ENCODE measurements around the gene DDX42. TPM values are rescaled to one million over a fixed set of nuclear protein-coding genes. Genes with fewer than 3 reads are reported as not detected.

Gene DDX42
- total RNA-seq, 1 donor from 2014 or later, result 125 TPM

DNA sequence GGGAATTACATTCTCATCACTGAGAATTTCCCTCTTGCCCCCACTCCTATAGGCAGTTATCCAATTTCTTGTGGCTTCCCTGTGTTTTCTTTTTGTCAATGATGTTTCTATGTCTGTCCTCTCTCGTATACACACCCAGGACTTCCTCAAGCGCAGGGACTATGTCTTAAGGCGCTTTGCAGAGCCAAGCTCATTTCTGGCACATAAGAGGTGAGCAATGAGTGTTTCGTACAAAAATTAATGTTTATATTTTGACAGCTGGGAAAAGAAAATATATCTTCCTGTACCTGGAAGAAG, 947 bp downstream of the DDX42 start:
- Histone ChIP-seq H3K4me3 (ENCODE audit: insufficient read depth, low read depth, low read length) (peak overlapping the region; percentile 92), H3K4me2 (ENCODE audit: low read length) (peak overlapping the region; percentile 93), H3K27ac (ENCODE audit: low read depth, low read length) (peak overlapping the region; percentile 97), H3K36me3 (ENCODE audit: insufficient read depth, low read length) (peaks cover 20% of the 10 kb centered on the region), H3K9me3 (ENCODE audit: insufficient read depth, low read depth, low read length) (no peaks in the 10 kb centered on the region), H3K9ac (ENCODE audit: low read length) (peak overlapping the region; percentile 98), H2AFZ (ENCODE audit: low read depth, low read length) (no peak overlapping the region), H4K20me1 (ENCODE audit: insufficient read depth, low read length) (peaks cover 81% of the 10 kb centered on the region), H3K79me2 (ENCODE audit: insufficient read depth, low read length) (peaks cover 92% of the 10 kb centered on the region), H3K27me3 (ENCODE audit: insufficient read depth, low read length) (no peaks in the 10 kb centered on the region), H3K4me1 (ENCODE audit: insufficient read depth, low read length) (peaks cover 11% of the 10 kb centered on the region)
- Mint-ChIP-seq H3K9me3 (ENCODE audit: unreplicated experiment) (no peaks in the 10 kb centered on the region), H3K27me3 (ENCODE audit: low read depth, unreplicated experiment) (no peaks in the 10 kb centered on the region), H3K4me1 (ENCODE audit: low read depth, unreplicated experiment) (peaks cover 20% of the 10 kb centered on the region), H3K27ac (ENCODE audit: unreplicated experiment) (peak overlapping the region; percentile 99), H3K36me3 (ENCODE audit: low read depth, unreplicated experiment) (peaks cover 1% of the 10 kb centered on the region), H3K4me3 (ENCODE audit: unreplicated experiment) (peak overlapping the region; percentile 97)
- TF ChIP-seq, protein P1, sequence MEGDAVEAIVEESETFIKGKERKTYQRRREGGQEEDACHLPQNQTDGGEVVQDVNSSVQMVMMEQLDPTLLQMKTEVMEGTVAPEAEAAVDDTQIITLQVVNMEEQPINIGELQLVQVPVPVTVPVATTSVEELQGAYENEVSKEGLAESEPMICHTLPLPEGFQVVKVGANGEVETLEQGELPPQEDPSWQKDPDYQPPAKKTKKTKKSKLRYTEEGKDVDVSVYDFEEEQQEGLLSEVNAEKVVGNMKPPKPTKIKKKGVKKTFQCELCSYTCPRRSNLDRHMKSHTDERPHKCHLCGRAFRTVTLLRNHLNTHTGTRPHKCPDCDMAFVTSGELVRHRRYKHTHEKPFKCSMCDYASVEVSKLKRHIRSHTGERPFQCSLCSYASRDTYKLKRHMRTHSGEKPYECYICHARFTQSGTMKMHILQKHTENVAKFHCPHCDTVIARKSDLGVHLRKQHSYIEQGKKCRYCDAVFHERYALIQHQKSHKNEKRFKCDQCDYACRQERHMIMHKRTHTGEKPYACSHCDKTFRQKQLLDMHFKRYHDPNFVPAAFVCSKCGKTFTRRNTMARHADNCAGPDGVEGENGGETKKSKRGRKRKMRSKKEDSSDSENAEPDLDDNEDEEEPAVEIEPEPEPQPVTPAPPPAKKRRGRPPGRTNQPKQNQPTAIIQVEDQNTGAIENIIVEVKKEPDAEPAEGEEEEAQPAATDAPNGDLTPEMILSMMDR (IDR thresholded peaks at IDR 0.05; ENCODE audit: insufficient read depth, low read depth, low read length), result no peak
- TF ChIP-seq EZH2 (IDR thresholded peaks at IDR 0.05; ENCODE audit: insufficient read depth, low read length), result no peak
- no peak for DNase-seq (ENCODE audit: low read depth)
- no peak for FAIRE-seq

DNA sequence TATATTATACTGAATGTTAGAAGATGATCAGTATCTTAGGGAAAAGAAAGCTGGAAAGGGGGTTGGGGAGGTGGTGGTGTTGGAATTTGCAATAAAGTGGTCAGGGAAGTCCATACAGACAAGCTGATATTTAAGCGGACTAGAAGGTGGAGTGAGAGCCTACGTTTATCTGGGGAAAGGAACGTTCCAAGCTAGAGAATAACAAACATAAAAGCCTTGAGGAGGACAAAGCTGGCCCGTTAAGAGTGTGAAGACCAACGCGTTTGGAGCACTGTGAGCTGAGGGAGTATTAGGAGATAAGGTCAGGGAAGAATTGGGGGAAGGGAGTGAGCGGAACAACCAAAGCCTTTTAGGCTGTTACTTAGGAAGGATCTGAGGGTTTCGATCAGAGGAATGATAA, 1.4 kb downstream of the DDX42 start:
- no peaks in the 10 kb centered on the region for H3K27me3 ChIP-seq (ENCODE audit: insufficient read depth, low read length)
- H3K4me1 Mint-ChIP-seq (ENCODE audit: low read depth, unreplicated experiment), result peaks cover 22% of the 10 kb centered on the region
- no peak overlapping the region for H2AFZ ChIP-seq (ENCODE audit: low read depth, low read length)
- TF ChIP-seq, protein P1 (IDR thresholded peaks at IDR 0.05; ENCODE audit: insufficient read depth, low read depth, low read length), result no peak
- TF ChIP-seq EZH2 (IDR thresholded peaks at IDR 0.05; ENCODE audit: insufficient read depth, low read length), result no peak
- peaks cover 11% of the 10 kb centered on the region for H3K4me1 ChIP-seq (ENCODE audit: insufficient read depth, low read length)
- H4K20me1 ChIP-seq (ENCODE audit: insufficient read depth, low read length), result peaks cover 81% of the 10 kb centered on the region
- peak overlapping the region; percentile 93 for H3K4me2 ChIP-seq (ENCODE audit: low read length)
- H3K27me3 Mint-ChIP-seq (ENCODE audit: low read depth, unreplicated experiment), result no peaks in the 10 kb centered on the region
- peaks cover 20% of the 10 kb centered on the region for H3K36me3 ChIP-seq (ENCODE audit: insufficient read depth, low read length)
- H3K79me2 ChIP-seq (ENCODE audit: insufficient read depth, low read length), result peaks cover 92% of the 10 kb centered on the region
- no peaks in the 10 kb centered on the region for H3K9me3 ChIP-seq (ENCODE audit: insufficient read depth, low read depth, low read length)
- peak overlapping the region; percentile 92 for H3K4me3 ChIP-seq (ENCODE audit: insufficient read depth, low read depth, low read length)
- peaks cover 1% of the 10 kb centered on the region for H3K36me3 Mint-ChIP-seq (ENCODE audit: low read depth, unreplicated experiment)
- H3K4me3 Mint-ChIP-seq (ENCODE audit: unreplicated experiment), result peak overlapping the region; percentile 97
- FAIRE-seq (no peak), DNase-seq (ENCODE audit: low read depth) (no peak)
- peak overlapping the region; percentile 99 for H3K27ac Mint-ChIP-seq (ENCODE audit: unreplicated experiment)
- peak overlapping the region; percentile 97 for H3K27ac ChIP-seq (ENCODE audit: low read depth, low read length)
- no peaks in the 10 kb centered on the region for H3K9me3 Mint-ChIP-seq (ENCODE audit: unreplicated experiment)
- peak overlapping the region; percentile 98 for H3K9ac ChIP-seq (ENCODE audit: low read length)

DNA sequence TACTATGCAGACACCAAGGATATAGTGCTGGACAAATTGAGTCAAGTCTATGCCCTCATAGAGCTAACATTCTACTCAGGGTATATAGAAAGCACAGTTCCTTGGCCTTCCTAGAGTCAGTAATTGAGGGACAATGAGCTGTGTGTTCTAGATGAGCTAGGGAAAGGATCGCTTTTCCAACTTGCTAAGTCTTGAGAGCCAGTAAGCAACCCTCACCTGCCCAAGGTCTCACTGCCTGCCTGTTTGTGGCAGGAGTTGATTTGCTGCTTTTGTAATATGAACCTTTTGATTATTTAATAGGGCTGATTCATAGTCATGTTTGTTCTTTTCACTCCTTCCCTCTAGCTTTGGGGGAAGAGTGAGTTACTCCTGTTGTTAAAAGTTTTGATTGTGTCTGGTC, 6.5 kb downstream of the DDX42 start:
- Histone ChIP-seq H3K4me3 (ENCODE audit: insufficient read depth, low read depth, low read length) (no peak overlapping the region), H3K4me2 (ENCODE audit: low read length) (peak overlapping the region; percentile 4), H4K20me1 (ENCODE audit: insufficient read depth, low read length) (peaks cover 97% of the 10 kb centered on the region), H3K9ac (ENCODE audit: low read length) (no peak overlapping the region), H2AFZ (ENCODE audit: low read depth, low read length) (no peak overlapping the region), H3K27me3 (ENCODE audit: insufficient read depth, low read length) (no peaks in the 10 kb centered on the region), H3K79me2 (ENCODE audit: insufficient read depth, low read length) (peaks cover 98% of the 10 kb centered on the region), H3K36me3 (ENCODE audit: insufficient read depth, low read length) (peaks cover 25% of the 10 kb centered on the region), H3K4me1 (ENCODE audit: insufficient read depth, low read length) (peaks cover 11% of the 10 kb centered on the region), H3K9me3 (ENCODE audit: insufficient read depth, low read depth, low read length) (no peaks in the 10 kb centered on the region), H3K27ac (ENCODE audit: low read depth, low read length) (no peak overlapping the region)
- DNase-seq (ENCODE audit: low read depth) (no peak), FAIRE-seq (no peak)
- Mint-ChIP-seq H3K4me3 (ENCODE audit: unreplicated experiment) (peak overlapping the region; percentile 69), H3K4me1 (ENCODE audit: low read depth, unreplicated experiment) (peaks cover 34% of the 10 kb centered on the region), H3K36me3 (ENCODE audit: low read depth, unreplicated experiment) (peaks cover 6% of the 10 kb centered on the region), H3K27me3 (ENCODE audit: low read depth, unreplicated experiment) (no peaks in the 10 kb centered on the region), H3K27ac (ENCODE audit: unreplicated experiment) (no peak overlapping the region), H3K9me3 (ENCODE audit: unreplicated experiment) (no peaks in the 10 kb centered on the region)
- TF ChIP-seq, protein P1 (IDR thresholded peaks at IDR 0.05; ENCODE audit: insufficient read depth, low read depth, low read length), result no peak
- no peak for TF ChIP-seq EZH2 (IDR thresholded peaks at IDR 0.05; ENCODE audit: insufficient read depth, low read length)
